HepG2 (cell line): ENCODE results near the gene GSDMA. TPM values are rescaled to one million over a fixed set of nuclear protein-coding genes. Genes with fewer than 3 reads are reported as not detected.

Experiments used
- ATAC-seq: fragments of 200-7000 bp; cut with Tn5 transposase; 3 replicates; pipeline ENCODE4 v1.9.1; 2020; ENCODE audit warnings: mild to moderate bottlenecking, moderate library complexity
- BruUV-seq: library from RNA; stranded (reverse); fragments of 400-500 nt; replicated peaks from 2 replicates; lab custom pipeline; 2021; lab: Mats Ljungman, UMichigan
- CTCF ChIA-PET: fragments of 300-600 bp; formaldehyde crosslinking; extraction: SDS; loops from one replicate; lab custom pipeline; 2021; ENCODE audit warnings: low total read pairs, inconsistent platforms, low intra/inter-chr PET ratio; lab: Yijun Ruan, JAX
- POLR2A ChIA-PET: fragments of 350-600 bp; sonication (Branson Sonifier 250); formaldehyde crosslinking; loops from one replicate; lab custom pipeline; 2020; ENCODE audit warnings: antibody characterized with exemption, inconsistent platforms; lab: Yijun Ruan, JAX
- DNase-seq: peaks from one replicate; pipeline ENCODE4 v3.0.0-alpha.2; 2015; ENCODE audit warnings: low spot score
- FAIRE-seq: peaks from 3 replicates; lab custom pipeline; 2011; peaks lifted over from hg19 to GRCh38; lab: Jason Lieb, UNC
- H2AFZ ChIP-seq: one replicate; pipeline ENCODE4 v1.6.1; 2011; ENCODE audit warnings: low read length, inconsistent platforms
- H3K27ac ChIP-seq: fragments of 300-600 bp; 3 replicates; pipeline ENCODE4 v1.8.0; 2011; ENCODE audit warnings: mixed run types, mild to moderate bottlenecking, mixed read lengths, low read length, inconsistent platforms; ENCODE audit not compliant: insufficient read depth; ENCODE audit errors: extremely low read length
- H3K27me3 ChIP-seq, 2 experiments: fragments of 200-600 bp in 1 of 2; 2 replicates in 1 of 2; 3 replicates in 1 of 2; pipeline versions ENCODE4 v1.6.0 to v1.8.0; 2011; ENCODE audit warnings: low read length in 2 of 2, mild to moderate bottlenecking in 2 of 2, moderate library complexity in 2 of 2, inconsistent platforms in 1 of 2; ENCODE audit not compliant: insufficient read depth in 2 of 2, control insufficient read depth in 1 of 2
- H3K36me3 ChIP-seq, 2 experiments: fragments of 200-600 bp in 1 of 2; replicated peaks in 1 of 2; 2 replicates in 1 of 2; 3 replicates in 1 of 2; pipeline versions ENCODE4 v1.5.1 to v1.8.0; 2011; ENCODE audit warnings: low read length in 2 of 2, inconsistent platforms in 1 of 2; ENCODE audit not compliant: insufficient read depth in 2 of 2, control insufficient read depth in 1 of 2
- H3K4me1 ChIP-seq: 2 replicates; pipeline ENCODE4 v1.5.1; 2012; ENCODE audit warnings: low read length, inconsistent platforms; ENCODE audit not compliant: insufficient read depth
- H3K4me2 ChIP-seq: 2 replicates; pipeline ENCODE4 v1.6.0; 2011; ENCODE audit warnings: low read depth, low read length, inconsistent platforms
- H3K4me3 ChIP-seq, 3 experiments: fragments of 200-600 bp in 1 of 3; sonication (generic), shearing (Covaris generic) in 1 of 3; replicated peaks in 1 of 3; 2 replicates each; pipeline ENCODE4 v1.5.1; 2011 to 2016; ENCODE audit warnings: low read length in 3 of 3, inconsistent platforms in 2 of 3, low read depth in 2 of 3, mild to moderate bottlenecking in 2 of 3, control low read depth in 1 of 3, mixed read lengths in 1 of 3; ENCODE audit not compliant: insufficient read depth in 1 of 3
- H3K79me2 ChIP-seq: one replicate; pipeline ENCODE4 v1.6.1; 2011; ENCODE audit warnings: low read length, inconsistent platforms; ENCODE audit not compliant: insufficient read depth
- H3K9ac ChIP-seq: 2 replicates; pipeline ENCODE4 v1.6.0; 2011; ENCODE audit warnings: mild to moderate bottlenecking, low read depth, low read length, inconsistent platforms; ENCODE audit not compliant: insufficient read depth
- H3K9me3 ChIP-seq: 2 replicates; pipeline ENCODE4 v1.5.1; 2012; ENCODE audit warnings: mild to moderate bottlenecking, low read length
- H4K20me1 ChIP-seq: 2 replicates; pipeline ENCODE4 v1.6.0; 2011; ENCODE audit warnings: inconsistent platforms, mild to moderate bottlenecking, low read length, moderate library complexity; ENCODE audit not compliant: insufficient read depth
- BHLHE40 ChIP-seq: IDR thresholded peaks from 2 replicates; pipeline ENCODE4 v1.6.1; 2011; ENCODE audit warnings: low read length, improper control_type of control experiment
- CREM ChIP-seq, 2 experiments: sonication (generic) in 1 of 2; formaldehyde crosslinking in 1 of 2; IDR thresholded peaks; 2 replicates each; pipeline versions ENCODE4 v1.4.0 to v1.6.1; 2016 to 2020; ENCODE audit warnings: antibody characterized with exemption in 1 of 2, mild to moderate bottlenecking in 1 of 2, missing genetic modification reagents in 1 of 2
- MEIS2 ChIP-seq: sonication (generic); formaldehyde crosslinking; IDR thresholded peaks from 2 replicates; pipeline ENCODE4 v1.9.0; 2021; ENCODE audit warnings: mild to moderate bottlenecking, missing genetic modification reagents
- MYNN ChIP-seq: sonication (generic); formaldehyde crosslinking; IDR thresholded peaks from 2 replicates; pipeline ENCODE4 v1.4.0; 2020; ENCODE audit warnings: mild to moderate bottlenecking, low read depth, missing genetic modification reagents
- NONO ChIP-seq, 2 experiments: fragments of 450-650 bp in 1 of 2; sonication (generic) in 1 of 2; formaldehyde crosslinking in 1 of 2; IDR thresholded peaks in 1 of 2; conservative IDR thresholded peaks in 1 of 2; 2 replicates each; pipeline versions ENCODE4 v1.6.1 to v1.8.0; 2017 to 2022; ENCODE audit warnings: mild to moderate bottlenecking in 1 of 2, missing genetic modification reagents in 1 of 2, moderate library complexity in 1 of 2
- REPIN1 ChIP-seq: sonication (generic); formaldehyde crosslinking; IDR thresholded peaks from 2 replicates; pipeline ENCODE4 v1.8.0; 2022; ENCODE audit warnings: missing genetic modification reagents, low read depth, mild to moderate bottlenecking, borderline replicate concordance
- RNF2 ChIP-seq: fragments of 450-650 bp; conservative IDR thresholded peaks from 2 replicates; pipeline ENCODE4 v1.6.1; 2016; ENCODE audit warnings: low read depth
- SP4 ChIP-seq: sonication (generic); formaldehyde crosslinking; IDR thresholded peaks from 2 replicates; pipeline ENCODE4 v1.8.1; 2023; ENCODE audit warnings: mild to moderate bottlenecking, missing genetic modification reagents
- ZBTB7B ChIP-seq: sonication (generic); formaldehyde crosslinking; IDR thresholded peaks from 2 replicates; pipeline ENCODE4 v1.4.0; 2020; ENCODE audit warnings: missing genetic modification reagents
- ZNF3 ChIP-seq: IDR thresholded peaks from 2 replicates; pipeline ENCODE4 v1.7.0; 2017; ENCODE audit warnings: inconsistent platforms
- ZNF644 ChIP-seq: IDR thresholded peaks from 2 replicates; pipeline ENCODE4 v1.6.1; 2016; ENCODE audit warnings: low read depth
- ZNF790 ChIP-seq: sonication (generic); formaldehyde crosslinking; IDR thresholded peaks from 2 replicates; pipeline ENCODE4 v1.8.0; 2022; ENCODE audit warnings: missing genetic modification reagents, mild to moderate bottlenecking, borderline replicate concordance
- WGBS: methylation state at CpG from one replicate; pipeline ENCODE4 v1.1.6; 2017; ENCODE audit warnings: low lambda C conversion rate; 5-methylcytosine and 5-hydroxymethylcytosine counted together
- in situ Hi-C: cut with HindIII; loops from 2 replicates; pipeline ENCODE4 v1.10.0; 2017; ENCODE audit warnings: low pct_unique_long_range_greater_than_20kb; ENCODE audit not compliant: extremely low pct_ligation_motif_present
- intact Hi-C: fragments of 100-400 bp; cut with micrococcal nuclease; formaldehyde crosslinking; loops from one replicate; pipeline ENCODE4 v1.10.0; 2022; ENCODE audit not compliant: unreplicated experiment
- polyA plus RNA-seq, 8 experiments: library from polyadenylated mRNA; depleted of rRNA in 3 of 8; stranded (reverse) in 7 of 8; unstranded in 1 of 8; fragments of >200 nt; fragmentation: Illumina TruSeq in 4 of 8; extraction: Trizol in 4 of 8; gene quantifications; 2 replicates each; pipeline versions ENCODE4 v1.2.1 to v1.2.3, GENCODE V29; 2011 to 2016; ENCODE audit warnings: low read depth in 4 of 8, missing spikeins in 1 of 8, mixed read lengths in 1 of 8; ENCODE audit not compliant: insufficient read depth in 1 of 8
- total RNA-seq, 5 experiments: library from RNA; depleted of rRNA; stranded (reverse); fragments of >200 nt; fragmentation: Illumina TruSeq; extraction: Trizol; gene quantifications; 2 replicates each; pipeline ENCODE4 v1.2.3, GENCODE V29; 2016; ENCODE audit warnings: low read depth in 1 of 5
- TF ChIP-seq, protein P1 (sequence below): sonication (generic); formaldehyde crosslinking; IDR thresholded peaks from 2 replicates; pipeline ENCODE4 v1.4.0; 2020; ENCODE audit warnings: missing genetic modification reagents
- TF ChIP-seq, protein P2 (sequence below): sonication (generic); formaldehyde crosslinking; IDR thresholded peaks from 2 replicates; pipeline ENCODE4 v1.8.1; 2022; ENCODE audit warnings: mild to moderate bottlenecking, missing genetic modification reagents
- TF ChIP-seq, protein P3 (sequence below): sonication (generic); formaldehyde crosslinking; IDR thresholded peaks from 2 replicates; pipeline ENCODE4 v1.5.0; 2020; ENCODE audit warnings: mild to moderate bottlenecking, missing genetic modification reagents, borderline replicate concordance

Gene GSDMA
- total and polyA plus RNA-seq, 2 of the 13 experiments (the other 11 are each of a cell fraction or from before 2014, with no cell fraction given): not detected

DNA sequence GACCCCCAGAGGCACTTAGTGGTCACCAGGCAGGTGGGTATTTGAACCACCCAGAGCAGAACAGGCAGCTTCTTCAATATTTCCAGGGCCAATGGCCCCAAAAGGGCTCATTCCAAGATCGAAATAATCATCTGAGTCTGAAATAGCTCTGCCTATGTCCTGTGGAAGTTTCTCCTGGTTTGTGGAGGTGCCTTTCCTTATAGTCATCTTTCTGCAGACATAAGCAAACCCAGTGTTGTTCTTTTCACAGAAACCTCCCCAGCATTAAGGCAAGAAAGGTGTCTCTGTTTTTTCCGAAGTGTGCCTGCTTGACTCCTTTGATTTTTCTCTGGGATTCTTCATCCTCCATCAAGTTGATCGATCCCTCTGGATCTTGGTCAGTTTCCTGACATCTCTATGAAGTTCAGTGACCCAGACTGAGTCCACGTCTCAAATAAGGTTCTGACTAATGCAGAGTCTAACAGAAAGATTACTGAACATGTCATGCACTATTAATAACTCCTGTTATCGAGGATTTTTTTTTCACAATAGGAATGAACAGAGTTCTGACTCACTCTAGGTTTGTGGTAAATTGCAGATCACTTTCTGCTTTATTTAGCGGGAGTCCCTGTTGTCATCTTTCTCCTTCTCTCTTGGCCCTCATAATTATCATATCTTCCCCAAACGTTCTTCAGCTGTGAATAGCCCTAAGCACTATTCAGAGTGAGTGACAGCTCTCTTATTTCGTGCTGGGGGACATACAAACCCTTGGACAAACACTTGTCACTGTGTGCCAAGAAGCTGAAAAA lies 33.8 kb upstream of the GSDMA start:
- Histone ChIP-seq H3K27ac (peak overlapping the region; percentile 93), H3K4me1 (peaks cover 56% of the 10 kb centered on the region), H3K9me3 (no peaks in the 10 kb centered on the region), H3K9ac (peak overlapping the region; percentile 90), H3K36me3 (0 out of 5 replicates have a peak, but pooled peaks cover 0 to 4% of the 10 kb centered on the region in 2 experiments), H3K4me3 (peak overlapping the region; percentile 72 to 96 (median 90)), H2AFZ (no peak overlapping the region), H3K27me3 (no peaks in the 10 kb centered on the region; a peak in 1 of 5 replicates), H3K4me2 (peak overlapping the region; percentile 97), H4K20me1 (peaks cover 5% of the 10 kb centered on the region; the same call in 1 of the 2 replicates), H3K79me2 (peaks cover 31% of the 10 kb centered on the region)
- ATAC-seq: no peak
- in situ Hi-C loops: no loop called here
- ChIA-PET POLR2A (interaction anchor here (1.3 to 1.8 kb wide), 2 partner anchors 24 to 190 kb away, joined by 3 read pairs; no protein-coding TSS in a partner anchor), CTCF (no interaction called here)
- BruUV-seq: no TSS peak
- no peak for FAIRE-seq
- DNase-seq: no peak
- 40% methylated on average over 8 of the region's 8 CpGs for WGBS
- intact Hi-C loops: loop anchor here (10.0 kb wide), 1 partner anchor 176 kb away; the partner anchor contains the start of gene NR1D1
- no peak for TF ChIP-seq CREM (IDR thresholded peaks at IDR 0.05)
- no peak for TF ChIP-seq CREM (CRISPR knock-in tag; IDR thresholded peaks at IDR 0.05)
- TF ChIP-seq, protein P1, sequence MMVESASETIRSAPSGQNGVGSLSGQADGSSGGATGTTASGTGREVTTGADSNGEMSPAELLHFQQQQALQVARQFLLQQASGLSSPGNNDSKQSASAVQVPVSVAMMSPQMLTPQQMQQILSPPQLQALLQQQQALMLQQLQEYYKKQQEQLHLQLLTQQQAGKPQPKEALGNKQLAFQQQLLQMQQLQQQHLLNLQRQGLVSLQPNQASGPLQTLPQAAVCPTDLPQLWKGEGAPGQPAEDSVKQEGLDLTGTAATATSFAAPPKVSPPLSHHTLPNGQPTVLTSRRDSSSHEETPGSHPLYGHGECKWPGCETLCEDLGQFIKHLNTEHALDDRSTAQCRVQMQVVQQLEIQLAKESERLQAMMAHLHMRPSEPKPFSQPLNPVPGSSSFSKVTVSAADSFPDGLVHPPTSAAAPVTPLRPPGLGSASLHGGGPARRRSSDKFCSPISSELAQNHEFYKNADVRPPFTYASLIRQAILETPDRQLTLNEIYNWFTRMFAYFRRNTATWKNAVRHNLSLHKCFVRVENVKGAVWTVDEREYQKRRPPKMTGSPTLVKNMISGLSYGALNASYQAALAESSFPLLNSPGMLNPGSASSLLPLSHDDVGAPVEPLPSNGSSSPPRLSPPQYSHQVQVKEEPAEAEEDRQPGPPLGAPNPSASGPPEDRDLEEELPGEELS: no peak
- TF ChIP-seq, protein P2, sequence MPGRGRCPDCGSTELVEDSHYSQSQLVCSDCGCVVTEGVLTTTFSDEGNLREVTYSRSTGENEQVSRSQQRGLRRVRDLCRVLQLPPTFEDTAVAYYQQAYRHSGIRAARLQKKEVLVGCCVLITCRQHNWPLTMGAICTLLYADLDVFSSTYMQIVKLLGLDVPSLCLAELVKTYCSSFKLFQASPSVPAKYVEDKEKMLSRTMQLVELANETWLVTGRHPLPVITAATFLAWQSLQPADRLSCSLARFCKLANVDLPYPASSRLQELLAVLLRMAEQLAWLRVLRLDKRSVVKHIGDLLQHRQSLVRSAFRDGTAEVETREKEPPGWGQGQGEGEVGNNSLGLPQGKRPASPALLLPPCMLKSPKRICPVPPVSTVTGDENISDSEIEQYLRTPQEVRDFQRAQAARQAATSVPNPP (CRISPR knock-in tag): no peak
- peak; percentile 37; the same call in 1 of the 2 replicates for TF ChIP-seq MEIS2 (CRISPR knock-in tag)
- TF ChIP-seq ZNF790: 0 out of 2 replicates have a peak, but pooled peaks have one; percentile 35
- TF ChIP-seq RNF2: no peak
- no peak for TF ChIP-seq ZNF3 (CRISPR knock-in tag)
- no peak for TF ChIP-seq BHLHE40
- TF ChIP-seq, protein P3, sequence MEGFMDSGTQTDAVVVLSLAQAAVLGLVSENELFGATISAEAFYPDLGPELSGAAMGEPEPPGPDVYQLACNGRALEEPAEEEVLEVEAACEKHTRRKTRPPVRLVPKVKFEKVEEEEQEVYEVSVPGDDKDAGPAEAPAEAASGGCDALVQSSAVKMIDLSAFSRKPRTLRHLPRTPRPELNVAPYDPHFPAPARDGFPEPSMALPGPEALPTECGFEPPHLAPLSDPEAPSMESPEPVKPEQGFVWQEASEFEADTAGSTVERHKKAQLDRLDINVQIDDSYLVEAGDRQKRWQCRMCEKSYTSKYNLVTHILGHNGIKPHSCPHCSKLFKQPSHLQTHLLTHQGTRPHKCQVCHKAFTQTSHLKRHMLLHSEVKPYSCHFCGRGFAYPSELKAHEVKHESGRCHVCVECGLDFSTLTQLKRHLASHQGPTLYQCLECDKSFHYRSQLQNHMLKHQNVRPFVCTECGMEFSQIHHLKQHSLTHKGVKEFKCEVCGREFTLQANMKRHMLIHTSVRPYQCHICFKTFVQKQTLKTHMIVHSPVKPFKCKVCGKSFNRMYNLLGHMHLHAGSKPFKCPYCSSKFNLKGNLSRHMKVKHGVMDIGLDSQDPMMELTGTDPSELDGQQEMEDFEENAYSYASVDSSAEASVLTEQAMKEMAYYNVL (CRISPR knock-in tag): no peak
- TF ChIP-seq SP4 (CRISPR knock-in tag): no peak
- no peak for TF ChIP-seq MYNN (CRISPR knock-in tag)
- peak; percentile 43; the same call in 1 of the 2 replicates for TF ChIP-seq ZBTB7B (CRISPR knock-in tag)
- no peak for TF ChIP-seq ZNF644
- TF ChIP-seq REPIN1 (CRISPR knock-in tag): no peak
- no peak for TF ChIP-seq NONO (IDR thresholded peaks at IDR 0.05)
- no peak for TF ChIP-seq NONO (CRISPR knock-in tag; conservative IDR thresholded peaks at IDR 0.05)
